ENCODE measurements around the gene HMCN2. TPM values are rescaled to one million over a fixed set of nuclear protein-coding genes. Genes with fewer than 3 reads are reported as not detected.

The HMCN2 gene, protein sequence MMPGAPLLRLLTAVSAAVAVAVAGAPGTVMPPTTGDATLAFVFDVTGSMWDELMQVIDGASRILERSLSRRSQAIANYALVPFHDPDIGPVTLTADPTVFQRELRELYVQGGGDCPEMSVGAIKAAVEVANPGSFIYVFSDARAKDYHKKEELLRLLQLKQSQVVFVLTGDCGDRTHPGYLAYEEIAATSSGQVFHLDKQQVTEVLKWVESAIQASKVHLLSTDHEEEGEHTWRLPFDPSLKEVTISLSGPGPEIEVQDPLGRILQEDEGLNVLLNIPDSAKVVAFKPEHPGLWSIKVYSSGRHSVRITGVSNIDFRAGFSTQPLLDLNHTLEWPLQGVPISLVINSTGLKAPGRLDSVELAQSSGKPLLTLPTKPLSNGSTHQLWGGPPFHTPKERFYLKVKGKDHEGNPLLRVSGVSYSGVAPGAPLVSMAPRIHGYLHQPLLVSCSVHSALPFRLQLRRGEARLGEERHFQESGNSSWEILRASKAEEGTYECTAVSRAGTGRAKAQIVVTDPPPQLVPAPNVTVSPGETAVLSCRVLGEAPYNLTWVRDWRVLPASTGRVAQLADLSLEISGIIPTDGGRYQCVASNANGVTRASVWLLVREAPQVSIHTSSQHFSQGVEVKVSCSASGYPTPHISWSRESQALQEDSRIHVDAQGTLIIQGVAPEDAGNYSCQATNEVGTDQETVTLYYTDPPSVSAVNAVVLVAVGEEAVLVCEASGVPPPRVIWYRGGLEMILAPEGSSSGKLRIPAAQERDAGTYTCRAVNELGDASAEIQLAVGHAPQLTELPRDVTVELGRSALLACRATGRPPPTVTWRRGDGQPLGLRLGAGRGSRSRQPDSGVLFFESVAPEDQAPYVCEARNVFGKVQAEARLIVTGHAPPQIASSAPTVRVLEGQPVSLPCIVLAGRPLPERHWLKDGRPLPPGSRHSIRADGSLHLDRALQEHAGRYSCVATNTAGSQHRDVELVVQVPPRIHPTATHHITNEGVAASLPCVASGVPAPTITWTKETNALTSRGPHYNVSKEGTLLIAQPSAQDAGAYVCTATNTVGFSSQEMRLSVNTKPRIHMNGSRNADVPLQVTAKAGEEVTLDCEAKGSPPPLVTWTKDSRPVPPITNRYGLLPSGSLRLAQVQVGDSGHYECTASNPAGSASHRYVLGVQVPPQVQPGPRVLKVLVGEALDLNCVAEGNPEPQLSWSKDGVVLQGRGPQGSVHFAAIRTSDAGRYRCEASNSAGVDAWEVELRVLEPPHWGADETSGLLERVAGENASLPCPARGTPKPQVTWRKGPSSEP (N-terminal part only)
- total RNA-seq = 10 to 100 TPM in 1 of 2 donors, 1 to 10 TPM in 1; 7.8 to 14.8 TPM
- 1 to 10 TPM in 1 of 2 donors, under 1 TPM in 1; 0.25 to 1.4 TPM for polyA plus RNA-seq
- long read RNA-seq, donor 1, partial matches to known transcripts = 6 of 16 reads
- long read RNA-seq, donor 1, other reads (novel, unspliced or antisense) = 10 of 16 reads
- long read RNA-seq, donor 2, partial matches to known transcripts = 15 of 18 reads
- long read RNA-seq, donor 2, other reads (novel, unspliced or antisense) = 3 of 18 reads

DNA sequence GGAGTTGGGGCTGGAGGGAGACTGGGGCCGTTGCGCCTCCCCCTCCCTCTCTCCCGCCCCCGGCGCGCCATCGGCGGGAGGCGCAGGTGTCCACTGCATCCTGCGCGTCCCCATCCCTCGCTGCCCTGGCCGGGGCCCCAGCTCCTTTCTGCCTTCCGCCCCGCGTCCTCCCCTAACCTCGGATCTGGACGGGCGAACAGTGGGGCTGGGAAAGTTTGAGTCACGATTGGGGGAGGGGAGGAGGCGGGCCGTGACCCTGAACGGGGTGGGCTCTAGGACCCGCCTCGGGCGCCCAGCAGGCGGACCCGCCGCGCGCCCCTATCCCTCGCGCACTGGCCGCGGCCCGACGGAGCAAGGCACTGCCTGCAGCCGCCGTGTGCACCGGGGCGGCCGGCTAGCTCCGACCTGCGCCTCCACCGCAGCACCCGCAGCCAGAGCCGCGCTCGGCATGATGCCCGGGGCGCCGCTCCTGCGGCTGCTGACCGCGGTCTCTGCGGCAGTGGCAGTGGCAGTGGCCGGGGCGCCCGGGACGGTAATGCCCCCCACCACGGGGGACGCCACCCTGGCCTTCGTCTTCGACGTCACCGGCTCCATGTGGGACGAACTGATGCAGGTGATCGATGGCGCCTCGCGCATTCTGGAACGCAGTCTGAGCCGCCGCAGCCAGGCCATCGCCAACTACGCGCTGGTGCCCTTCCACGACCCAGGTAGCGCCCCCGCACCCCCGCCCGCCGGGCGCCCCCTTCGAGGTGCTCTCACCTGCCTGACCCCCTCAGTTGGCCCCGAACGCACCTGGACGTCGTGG is at the start of gene HMCN2:
TSS of gene HMCN2 (plus strand) at position 330 of the 805 bp plus-strand sequence. CDS start at position 449, 119 bp downstream.
- H3K4me3 ChIP-seq (ENCODE audit: low read length in 2 of 2) = no peak within 1 kb of the TSS
- DNase-seq (peak in 1 of 2 donors; percentile 75), ATAC-seq (ENCODE audit: low FRiP score) (peak; percentile 20)
- 1 to 2% methylated on average over 41 to 89 of the region's 89 CpGs for WGBS, 2 donors
- no peak within 1 kb of the TSS for H3K27ac ChIP-seq (ENCODE audit: low read depth in 1 of 2, low read length in 2 of 2)
- intact Hi-C loops (cut with DNase I) = no loop called here
- no peaks in the 10 kb centered on the region for H3K36me3 ChIP-seq (ENCODE audit: control insufficient read depth in 1 of 2, insufficient read depth in 2 of 2, low read length in 1 of 2)
- peaks cover 0 to 3% of the 10 kb centered on the region in 2 donors for H3K27me3 ChIP-seq (ENCODE audit: control insufficient read depth in 1 of 2, insufficient read depth in 2 of 2, low read length in 1 of 2)
- H3K4me1 ChIP-seq (ENCODE audit: control insufficient read depth in 1 of 2, insufficient read depth in 2 of 2, low read length in 2 of 2) = no peaks in the 10 kb centered on the region
- H3K9me3 ChIP-seq (ENCODE audit: control insufficient read depth, low read length) = no peaks in the 10 kb centered on the region

- no peaks in the 10 kb centered on the region for H3K4me1 ChIP-seq (ENCODE audit: control insufficient read depth in 1 of 2, insufficient read depth in 2 of 2, low read length in 2 of 2)
- H3K36me3 ChIP-seq (ENCODE audit: control insufficient read depth in 1 of 2, insufficient read depth in 2 of 2, low read length in 1 of 2) = peaks cover 0 to 4% of the 10 kb centered on the region in 2 donors
- 84 to 86% methylated on average over 10 of the region's 10 CpGs for WGBS, 2 donors
- intact Hi-C loops (cut with DNase I) = no loop called here
- no peaks in the 10 kb centered on the region for H3K9me3 ChIP-seq (ENCODE audit: control insufficient read depth, low read length)
- ATAC-seq (ENCODE audit: low FRiP score) (no peak), DNase-seq (no peak)
- H3K27ac ChIP-seq (ENCODE audit: low read depth in 1 of 2, low read length in 2 of 2) = no peak overlapping the region
- H3K4me3 ChIP-seq (ENCODE audit: low read length in 2 of 2) = no peak overlapping the region
- H3K27me3 ChIP-seq (ENCODE audit: control insufficient read depth in 1 of 2, insufficient read depth in 2 of 2, low read length in 1 of 2) = no peaks in the 10 kb centered on the region
These were observed 47.7 kb upstream of the HMCN2 start for GRCh38 chr9:130217838-130218237.

DNA sequence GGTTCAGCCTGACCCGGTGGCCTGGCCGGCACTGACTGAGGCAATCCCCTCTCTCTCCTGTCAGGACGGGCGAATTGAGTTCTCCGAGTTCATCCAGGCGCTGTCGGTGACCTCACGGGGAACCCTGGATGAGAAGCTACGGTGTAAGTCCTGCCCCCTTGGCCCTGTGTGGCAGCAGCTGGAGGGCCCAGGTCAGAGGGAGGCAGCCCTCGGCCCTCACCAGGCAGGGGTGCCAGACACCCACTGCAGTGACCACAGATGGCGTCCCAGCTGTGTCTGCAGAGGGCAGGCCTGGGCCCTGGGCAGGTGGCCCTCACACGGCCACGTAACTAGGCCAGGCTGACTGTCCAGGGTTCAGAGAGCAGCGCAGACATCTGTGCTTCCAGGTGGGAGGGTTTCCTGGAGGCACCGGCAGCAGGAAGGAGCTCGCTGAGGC is 45.9 kb upstream of the HMCN2 start:
- ATAC-seq (ENCODE audit: low FRiP score) (peak; percentile 55), DNase-seq (peak in 1 of 2 donors; percentile 36)
- H3K4me3 ChIP-seq (ENCODE audit: low read length in 2 of 2) = no peak overlapping the region
- peaks cover 0 to 4% of the 10 kb centered on the region in 2 donors for H3K36me3 ChIP-seq (ENCODE audit: control insufficient read depth in 1 of 2, insufficient read depth in 2 of 2, low read length in 1 of 2)
- no peak overlapping the region for H3K27ac ChIP-seq (ENCODE audit: low read depth in 1 of 2, low read length in 2 of 2)
- H3K4me1 ChIP-seq (ENCODE audit: control insufficient read depth in 1 of 2, insufficient read depth in 2 of 2, low read length in 2 of 2) = no peaks in the 10 kb centered on the region
- H3K9me3 ChIP-seq (ENCODE audit: control insufficient read depth, low read length) = no peaks in the 10 kb centered on the region
- WGBS, 2 donors = 80 to 83% methylated on average over 16 of the region's 16 CpGs
- H3K27me3 ChIP-seq (ENCODE audit: control insufficient read depth in 1 of 2, insufficient read depth in 2 of 2, low read length in 1 of 2) = no peaks in the 10 kb centered on the region
- intact Hi-C loops (cut with DNase I) = no loop called here

DNA sequence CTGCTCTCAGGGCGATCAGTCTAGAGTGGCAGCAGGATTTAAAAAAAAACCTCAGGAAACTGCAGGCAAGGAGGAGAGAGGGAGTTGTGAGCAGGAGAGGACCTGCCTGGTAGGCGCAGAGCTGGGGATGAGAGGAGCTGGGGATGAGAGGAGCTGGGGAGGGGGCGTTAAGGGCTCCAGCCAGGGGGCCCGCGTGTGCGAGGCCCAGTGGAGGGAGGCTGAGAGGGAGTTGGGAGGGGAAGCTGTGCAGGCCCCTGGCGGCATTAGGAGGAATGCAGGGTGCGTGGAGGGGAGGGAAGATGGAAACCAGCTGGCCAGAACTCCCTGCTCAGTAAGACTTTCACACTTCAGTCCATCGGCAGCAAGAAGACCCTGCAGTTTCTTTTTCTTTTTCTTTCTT is 45.2 kb upstream of the HMCN2 start:
- intact Hi-C loops (cut with DNase I) = no loop called here
- DNase-seq (peak in 1 of 2 donors; percentile 40), ATAC-seq (ENCODE audit: low FRiP score) (no peak)
- no peaks in the 10 kb centered on the region for H3K27me3 ChIP-seq (ENCODE audit: control insufficient read depth in 1 of 2, insufficient read depth in 2 of 2, low read length in 1 of 2)
- no peak overlapping the region for H3K27ac ChIP-seq (ENCODE audit: low read depth in 1 of 2, low read length in 2 of 2)
- H3K4me3 ChIP-seq (ENCODE audit: low read length in 2 of 2) = no peak overlapping the region
- WGBS, 2 donors = 13 to 18% methylated on average over 9 of the region's 9 CpGs
- no peaks in the 10 kb centered on the region for H3K9me3 ChIP-seq (ENCODE audit: control insufficient read depth, low read length)
- H3K4me1 ChIP-seq (ENCODE audit: control insufficient read depth in 1 of 2, insufficient read depth in 2 of 2, low read length in 2 of 2) = no peaks in the 10 kb centered on the region
- peaks cover 0 to 4% of the 10 kb centered on the region in 2 donors for H3K36me3 ChIP-seq (ENCODE audit: control insufficient read depth in 1 of 2, insufficient read depth in 2 of 2, low read length in 1 of 2)

GRCh38 chr9:130222833-130223232 is 42.7 kb upstream of the HMCN2 start:
- Histone ChIP-seq H3K36me3 (ENCODE audit: control insufficient read depth in 1 of 2, insufficient read depth in 2 of 2, low read length in 1 of 2) (peaks cover 2 to 6% of the 10 kb centered on the region in 2 donors), H3K9me3 (ENCODE audit: control insufficient read depth, low read length) (peaks cover 4% of the 10 kb centered on the region), H3K4me1 (ENCODE audit: control insufficient read depth in 1 of 2, insufficient read depth in 2 of 2, low read length in 2 of 2) (no peaks in the 10 kb centered on the region), H3K27ac (ENCODE audit: low read depth in 1 of 2, low read length in 2 of 2) (no peak overlapping the region), H3K4me3 (ENCODE audit: low read length in 2 of 2) (no peak overlapping the region), H3K27me3 (ENCODE audit: control insufficient read depth in 1 of 2, insufficient read depth in 2 of 2, low read length in 1 of 2) (no peaks in the 10 kb centered on the region)
- DNase-seq (peak in 1 of 2 donors; percentile 26), ATAC-seq (ENCODE audit: low FRiP score) (no peak)
- WGBS, 2 donors = 81 to 95% methylated on average over 9 of the region's 9 CpGs
- intact Hi-C loops (cut with DNase I) = no loop called here

DNA sequence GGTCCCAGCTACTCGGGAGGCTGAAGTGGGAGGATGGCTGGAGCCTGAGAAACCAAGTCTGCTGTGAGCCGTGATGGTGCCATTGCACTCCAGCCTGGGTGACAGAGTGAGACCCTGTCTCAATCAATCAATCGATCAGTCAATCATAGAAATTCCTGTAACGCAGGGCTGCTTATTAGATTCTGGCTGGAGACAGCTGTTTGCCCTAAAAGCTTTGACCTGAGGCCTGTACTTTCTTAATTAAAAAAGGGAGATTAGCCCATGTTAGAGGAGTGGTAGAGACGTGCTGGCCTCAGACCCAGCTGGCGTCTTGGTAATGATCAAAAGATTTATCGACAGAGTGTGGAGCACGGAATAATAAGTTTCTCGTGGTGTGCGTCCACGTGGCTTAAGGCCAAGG is 40.5 kb upstream of the HMCN2 start:
- Histone ChIP-seq H3K27ac (ENCODE audit: low read depth in 1 of 2, low read length in 2 of 2) (no peak overlapping the region), H3K9me3 (ENCODE audit: control insufficient read depth, low read length) (peaks cover 5% of the 10 kb centered on the region), H3K36me3 (ENCODE audit: control insufficient read depth in 1 of 2, insufficient read depth in 2 of 2, low read length in 1 of 2) (peaks cover 2 to 3% of the 10 kb centered on the region in 2 donors), H3K4me1 (ENCODE audit: control insufficient read depth in 1 of 2, insufficient read depth in 2 of 2, low read length in 2 of 2) (no peaks in the 10 kb centered on the region), H3K27me3 (ENCODE audit: control insufficient read depth in 1 of 2, insufficient read depth in 2 of 2, low read length in 1 of 2) (no peaks in the 10 kb centered on the region), H3K4me3 (ENCODE audit: low read length in 2 of 2) (no peak overlapping the region)
- 83 to 92% methylated on average over 11 of the region's 11 CpGs for WGBS, 2 donors
- intact Hi-C loops (cut with DNase I) = no loop called here
- ATAC-seq (ENCODE audit: low FRiP score) = no peak
- DNase-seq = no peak

GRCh38 chr9:130225586-130225985 is 40.0 kb upstream of the HMCN2 start:
- H3K4me3 ChIP-seq (ENCODE audit: low read length in 2 of 2) = no peak overlapping the region
- WGBS, 2 donors = 97% methylated on average over 20 of the region's 20 CpGs
- no peak overlapping the region for H3K27ac ChIP-seq (ENCODE audit: low read depth in 1 of 2, low read length in 2 of 2)
- intact Hi-C loops (cut with DNase I) = no loop called here
- no peak for ATAC-seq (ENCODE audit: low FRiP score)
- H3K27me3 ChIP-seq (ENCODE audit: control insufficient read depth in 1 of 2, insufficient read depth in 2 of 2, low read length in 1 of 2) = no peaks in the 10 kb centered on the region
- H3K9me3 ChIP-seq (ENCODE audit: control insufficient read depth, low read length) = peaks cover 5% of the 10 kb centered on the region
- no peaks in the 10 kb centered on the region for H3K4me1 ChIP-seq (ENCODE audit: control insufficient read depth in 1 of 2, insufficient read depth in 2 of 2, low read length in 2 of 2)
- peak; percentile 24 to 28 for DNase-seq
- H3K36me3 ChIP-seq (ENCODE audit: control insufficient read depth in 1 of 2, insufficient read depth in 2 of 2, low read length in 1 of 2) = peaks cover 2 to 3% of the 10 kb centered on the region in 2 donors

Measured in aorta (tissue), 5 donors.